CD4-positive, alpha-beta T cell treated with Interleukin-4 for 4 hours (primary cell): ENCODE results near the gene SEC14L2.
"Not testable (repeated sequence)": the region's sequence is repeated elsewhere in the genome, so short reads cannot be mapped to it uniquely, and the experiment has no call there.

Experiments used
- DNase-seq: peaks from one replicate; pipeline ENCODE4 v3.0.0-alpha.2; 2020

Gene SEC14L2

GRCh38 chr22:30460555-30460954, 63.7 kb downstream of the SEC14L2 start:
- DNase-seq, result not testable (repeated sequence)

- no peak for DNase-seq
Measured at GRCh38 chr22:30469165-30469564, 72.3 kb downstream of the SEC14L2 start.

- no peak for DNase-seq
Measured at GRCh38 chr22:30470655-30471054, 73.8 kb downstream of the SEC14L2 start.

GRCh38 chr22:30471616-30472318, 74.9 kb downstream of the SEC14L2 start, which contains the start of gene SEC14L3:
Gene SEC14L3, minus strand, starts transcription at chr22:30472017. Its CDS starts 59 bp downstream, at chr22:30471958.
- no peak for DNase-seq

GRCh38 chr22:30472994-30473720, 76.3 kb downstream of the SEC14L2 start:
- DNase-seq, result no peak

- no peak for DNase-seq
Measured at GRCh38 chr22:30474121-30474520, 77.3 kb downstream of the SEC14L2 start.
